Neural progenitor cell (in vitro differentiated cells): ENCODE results near the gene SPC24. TPM values are rescaled to one million over a fixed set of nuclear protein-coding genes. Genes with fewer than 3 reads are reported as not detected.
"Not testable (repeated sequence)": the region's sequence is repeated elsewhere in the genome, so short reads cannot be mapped to it uniquely, and the experiment has no call there.

Experiments used
- DNase-seq: peaks from one replicate; pipeline ENCODE4 v3.0.0-alpha.2; 2016; ENCODE audit warnings: low spot score
- H2AFZ ChIP-seq: fragments of 200-600 bp; sonication (generic); replicated peaks from 2 replicates; pipeline ENCODE4 v1.6.1; 2016; ENCODE audit warnings: antibody characterized with exemption
- H3F3A ChIP-seq: fragments of 200-600 bp; sonication (generic); 2 replicates; pipeline ENCODE4 v1.6.1; 2016; ENCODE audit warnings: antibody characterized with exemption, low read depth
- H3K27ac ChIP-seq: fragments of 200-600 bp; sonication (generic); 2 replicates; pipeline ENCODE4 v1.5.1; 2016; ENCODE audit warnings: mild to moderate bottlenecking
- H3K27me3 ChIP-seq: fragments of 200-600 bp; sonication (generic); 2 replicates; pipeline ENCODE4 v1.6.1; 2016; ENCODE audit warnings: mild to moderate bottlenecking, moderate library complexity
- H3K36me3 ChIP-seq: fragments of 200-600 bp; sonication (generic); 2 replicates; pipeline ENCODE4 v1.5.1; 2016
- H3K4me1 ChIP-seq: fragments of 200-600 bp; sonication (generic); 2 replicates; pipeline ENCODE4 v1.6.1; 2016; ENCODE audit warnings: mixed run types
- H3K4me2 ChIP-seq: fragments of 200-600 bp; sonication (generic); 2 replicates; pipeline ENCODE4 v1.6.1; 2016
- H3K4me3 ChIP-seq: fragments of 200-600 bp; sonication (generic); 2 replicates; pipeline ENCODE4 v1.5.1; 2016
- H3K79me2 ChIP-seq: fragments of 200-600 bp; sonication (generic); 2 replicates; pipeline ENCODE4 v1.6.1; 2016; ENCODE audit warnings: low read depth
- H3K9ac ChIP-seq: fragments of 200-600 bp; sonication (generic); 2 replicates; pipeline ENCODE4 v1.6.1; 2016
- H3K9me3 ChIP-seq: fragments of 200-600 bp; sonication (generic); 2 replicates; pipeline ENCODE4 v1.5.1; 2016; ENCODE audit warnings: low read depth
- H4K20me1 ChIP-seq: fragments of 200-600 bp; sonication (generic); 2 replicates; pipeline ENCODE4 v1.6.1; 2016; ENCODE audit warnings: low read depth
- H3K27ac Mint-ChIP-seq: 3 replicates; pipeline ENCODE4 v1.8.0; 2021; ENCODE audit warnings: mixed read lengths
- H3K27me3 Mint-ChIP-seq: 2 replicates; pipeline ENCODE4 v1.8.0; 2022; ENCODE audit warnings: low read depth, mild to moderate bottlenecking, inconsistent platforms, moderate library complexity, mixed read lengths; ENCODE audit not compliant: insufficient read depth
- H3K36me3 Mint-ChIP-seq: 3 replicates; pipeline ENCODE4 v1.8.0; 2021; ENCODE audit warnings: mixed read lengths
- H3K4me1 Mint-ChIP-seq: 3 replicates; pipeline ENCODE4 v1.8.0; 2021; ENCODE audit warnings: mixed read lengths
- H3K4me3 Mint-ChIP-seq: 3 replicates; pipeline ENCODE4 v1.8.0; 2021; ENCODE audit warnings: mild to moderate bottlenecking, moderate library complexity, mixed read lengths
- H3K9me3 Mint-ChIP-seq: 3 replicates; pipeline ENCODE4 v1.8.0; 2020; ENCODE audit warnings: mixed read lengths
- CTCF ChIP-seq: fragments of 200-600 bp; sonication (generic); IDR thresholded peaks from 2 replicates; pipeline ENCODE4 v1.5.1; 2017; ENCODE audit warnings: antibody characterized with exemption, mild to moderate bottlenecking
- EZH2 ChIP-seq: fragments of 200-600 bp; sonication (generic); IDR thresholded peaks from 2 replicates; pipeline ENCODE4 v1.6.1; 2017; ENCODE audit warnings: antibody characterized with exemption, mild to moderate bottlenecking, moderate library complexity
- EZH2phosphoT487 ChIP-seq: fragments of 200-600 bp; sonication (generic); IDR thresholded peaks from 2 replicates; pipeline ENCODE4 v1.6.1; 2017; ENCODE audit warnings: antibody characterized with exemption
- total RNA-seq: library from RNA; depleted of rRNA; stranded (reverse); fragments of >200 nt; gene quantifications from 2 replicates; pipeline ENCODE4 v1.2.3, GENCODE V29; 2015; ENCODE audit warnings: low replicate concordance

The SPC24 gene
- total RNA-seq, 1 donor from 2014 or later, result 57.1 TPM

- Histone ChIP-seq H3K36me3 (peaks cover 32% of the 10 kb centered on the region), H3K4me1 (no peaks in the 10 kb centered on the region), H3K4me2 (no peak overlapping the region), H3K4me3 (no peak overlapping the region), H3K79me2 (peaks cover 6% of the 10 kb centered on the region), H3K9me3 (no peaks in the 10 kb centered on the region), H3F3A (peaks cover 80% of the 10 kb centered on the region), H3K27me3 (no peaks in the 10 kb centered on the region), H3K27ac (no peak overlapping the region), H3K9ac (no peak overlapping the region), H2AFZ (no peak overlapping the region), H4K20me1 (peaks cover 41% of the 10 kb centered on the region)
- H3K27ac Mint-ChIP-seq, result no peak overlapping the region
- H3K4me1 Mint-ChIP-seq, result no peaks in the 10 kb centered on the region
- H3K4me3 Mint-ChIP-seq, result no peak overlapping the region
- TF ChIP-seq EZH2, result no peak
- TF ChIP-seq CTCF, result no peak
- TF ChIP-seq EZH2phosphoT487, result no peak
- no peak for DNase-seq
- H3K9me3 Mint-ChIP-seq, result no peaks in the 10 kb centered on the region
- no peaks in the 10 kb centered on the region for H3K27me3 Mint-ChIP-seq
- peaks cover 34% of the 10 kb centered on the region for H3K36me3 Mint-ChIP-seq
Observed at GRCh38 chr19:11123114-11123513, 32.5 kb downstream of the SPC24 start.

- Histone ChIP-seq H3K36me3 (peaks cover 37% of the 10 kb centered on the region), H4K20me1 (peaks cover 37% of the 10 kb centered on the region), H3K79me2 (peaks cover 12% of the 10 kb centered on the region), H3F3A (peaks cover 75% of the 10 kb centered on the region)
- H3K9me3 ChIP-seq, H3K4me3 Mint-ChIP-seq, H3K27me3 ChIP-seq, H3K4me3 ChIP-seq, H3K27ac Mint-ChIP-seq, H3K9me3 Mint-ChIP-seq, H3K4me1 ChIP-seq, H3K9ac ChIP-seq, H2AFZ ChIP-seq, H3K27me3 Mint-ChIP-seq, H3K4me1 Mint-ChIP-seq, DNase-seq, H3K4me2 ChIP-seq, H3K27ac ChIP-seq: not testable (repeated sequence)
- peaks cover 31% of the 10 kb centered on the region for H3K36me3 Mint-ChIP-seq
Observed at GRCh38 chr19:11121963-11122362, 33.6 kb downstream of the SPC24 start.

GRCh38 chr19:11116507-11116906 lies 39.1 kb downstream of the SPC24 start:
- H3K27ac Mint-ChIP-seq, result no peak overlapping the region
- H4K20me1 ChIP-seq, result peaks cover 44% of the 10 kb centered on the region
- no peaks in the 10 kb centered on the region for H3K9me3 ChIP-seq
- no peak for DNase-seq
- TF ChIP-seq EZH2 (no peak), EZH2phosphoT487 (no peak), CTCF (no peak)
- H3K36me3 ChIP-seq, result peaks cover 24% of the 10 kb centered on the region
- peaks cover 46% of the 10 kb centered on the region for H3K36me3 Mint-ChIP-seq
- H2AFZ ChIP-seq, result no peak overlapping the region
- peaks cover 9% of the 10 kb centered on the region for H3K79me2 ChIP-seq
- no peak overlapping the region for H3K4me3 ChIP-seq
- H3K9ac ChIP-seq, result no peak overlapping the region
- no peaks in the 10 kb centered on the region for H3K4me1 Mint-ChIP-seq
- no peaks in the 10 kb centered on the region for H3K9me3 Mint-ChIP-seq
- H3K4me2 ChIP-seq, result no peak overlapping the region
- no peak overlapping the region for H3K4me3 Mint-ChIP-seq
- no peak overlapping the region for H3K27ac ChIP-seq
- H3K4me1 ChIP-seq, result no peaks in the 10 kb centered on the region
- peaks cover 33% of the 10 kb centered on the region for H3F3A ChIP-seq
- H3K27me3 Mint-ChIP-seq, result peaks cover 4% of the 10 kb centered on the region
- H3K27me3 ChIP-seq, result no peaks in the 10 kb centered on the region

GRCh38 chr19:11115895-11116446 lies 39.6 kb downstream of the SPC24 start:
- Mint-ChIP-seq H3K4me1 (no peaks in the 10 kb centered on the region), H3K9me3 (no peaks in the 10 kb centered on the region), H3K36me3 (peaks cover 47% of the 10 kb centered on the region), H3K4me3 (no peak overlapping the region), H3K27ac (no peak overlapping the region), H3K27me3 (peaks cover 4% of the 10 kb centered on the region)
- no peak for DNase-seq
- Histone ChIP-seq H3K4me3 (no peak overlapping the region), H3K4me1 (no peaks in the 10 kb centered on the region), H3K27me3 (no peaks in the 10 kb centered on the region), H3K9ac (no peak overlapping the region), H3K9me3 (no peaks in the 10 kb centered on the region), H3K4me2 (no peak overlapping the region), H3K79me2 (peaks cover 12% of the 10 kb centered on the region), H4K20me1 (peaks cover 46% of the 10 kb centered on the region), H3F3A (peaks cover 32% of the 10 kb centered on the region), H3K27ac (no peak overlapping the region), H3K36me3 (peaks cover 24% of the 10 kb centered on the region), H2AFZ (no peak overlapping the region)
- no peak for TF ChIP-seq EZH2
- no peak for TF ChIP-seq CTCF
- no peak for TF ChIP-seq EZH2phosphoT487
